Hepatocyte (in vitro differentiated cells): Measurements from ENCODE around the gene LIN7C. TPM values are rescaled to one million over a fixed set of nuclear protein-coding genes. Genes with fewer than 3 reads are reported as not detected.

ENCODE experiments used
- DNase-seq: peaks from one replicate; pipeline ENCODE4 v3.0.0-alpha.2; 2016; ENCODE audit warnings: low spot score
- H2AFZ ChIP-seq: fragments of 200-600 bp; sonication (generic); 2 replicates; pipeline ENCODE4 v1.6.0; 2016; ENCODE audit warnings: antibody characterized with exemption, mild to moderate bottlenecking
- H3K27ac ChIP-seq: fragments of 200-600 bp; sonication (generic); 2 replicates; pipeline ENCODE4 v1.5.1; 2016; ENCODE audit warnings: mild to moderate bottlenecking
- H3K27me3 ChIP-seq: fragments of 200-600 bp; sonication (generic); 2 replicates; pipeline ENCODE4 v1.6.1; 2016
- H3K36me3 ChIP-seq: fragments of 200-600 bp; sonication (generic); replicated peaks from 2 replicates; pipeline ENCODE4 v1.5.1; 2016; ENCODE audit warnings: low read depth; ENCODE audit not compliant: insufficient read depth
- H3K4me1 ChIP-seq: fragments of 200-600 bp; sonication (generic); 2 replicates; pipeline ENCODE4 v1.5.1; 2016; ENCODE audit warnings: mild to moderate bottlenecking, moderate library complexity; ENCODE audit not compliant: insufficient read depth
- H3K4me2 ChIP-seq: fragments of 200-600 bp; sonication (generic); 2 replicates; pipeline ENCODE4 v1.6.0; 2016
- H3K4me3 ChIP-seq: fragments of 200-600 bp; sonication (generic); 2 replicates; pipeline ENCODE4 v1.5.1; 2016; ENCODE audit warnings: mild to moderate bottlenecking
- H3K79me2 ChIP-seq: fragments of 200-600 bp; sonication (generic); 2 replicates; pipeline ENCODE4 v1.6.0; 2017; ENCODE audit warnings: mild to moderate bottlenecking
- H3K9me2 ChIP-seq: fragments of 200-600 bp; sonication (generic); replicated peaks from 2 replicates; pipeline ENCODE4 v1.6.0; 2017; ENCODE audit warnings: mild to moderate bottlenecking; ENCODE audit not compliant: insufficient read depth
- H3K9me3 ChIP-seq: fragments of 200-600 bp; sonication (generic); 2 replicates; pipeline ENCODE4 v1.5.1; 2016; ENCODE audit warnings: low read depth, mild to moderate bottlenecking
- H4K20me1 ChIP-seq: fragments of 200-600 bp; sonication (generic); 2 replicates; pipeline ENCODE4 v1.6.0; 2016; ENCODE audit warnings: mild to moderate bottlenecking; ENCODE audit not compliant: insufficient read depth, poor library complexity, severe bottlenecking
- EZH2 ChIP-seq: fragments of 200-600 bp; sonication (generic); IDR thresholded peaks from 2 replicates; pipeline ENCODE4 v1.6.1; 2016; ENCODE audit warnings: antibody characterized with exemption, mild to moderate bottlenecking, borderline replicate concordance
- EZH2phosphoT487 ChIP-seq: fragments of 200-600 bp; sonication (generic); IDR thresholded peaks from one replicate; pipeline ENCODE4 v1.6.1; 2018; ENCODE audit warnings: antibody characterized with exemption, mild to moderate bottlenecking, low read depth, moderate library complexity; ENCODE audit not compliant: unreplicated experiment, severe bottlenecking
- WGBS: methylation state at CpG from one replicate; pipeline ENCODE4 v1.1.6; 2016; ENCODE audit warnings: low lambda C conversion rate; ENCODE audit errors: missing lambda C conversion rate; 5-methylcytosine and 5-hydroxymethylcytosine counted together
- polyA plus RNA-seq: library from polyadenylated mRNA; unstranded; fragments of >200 nt; fragmentation: Nextera tagmentation; extraction: Ambion mirVana; gene quantifications from 2 replicates; pipeline ENCODE4 v1.2.1, GENCODE V29; 2016
- total RNA-seq: library from RNA; depleted of rRNA; stranded (reverse); fragments of >200 nt; gene quantifications from 2 replicates; pipeline ENCODE4 v1.2.3, GENCODE V29; 2014
- TF ChIP-seq, protein P1 (sequence below): fragments of 200-600 bp; sonication (generic); IDR thresholded peaks from 2 replicates; pipeline ENCODE4 v1.5.1; 2016; ENCODE audit warnings: antibody characterized with exemption, mild to moderate bottlenecking; ENCODE audit not compliant: poor library complexity

LIN7C gene
- total and polyA plus RNA-seq, 2 experiments from 2014 or later, result 22.4 to 55.5 TPM

DNA sequence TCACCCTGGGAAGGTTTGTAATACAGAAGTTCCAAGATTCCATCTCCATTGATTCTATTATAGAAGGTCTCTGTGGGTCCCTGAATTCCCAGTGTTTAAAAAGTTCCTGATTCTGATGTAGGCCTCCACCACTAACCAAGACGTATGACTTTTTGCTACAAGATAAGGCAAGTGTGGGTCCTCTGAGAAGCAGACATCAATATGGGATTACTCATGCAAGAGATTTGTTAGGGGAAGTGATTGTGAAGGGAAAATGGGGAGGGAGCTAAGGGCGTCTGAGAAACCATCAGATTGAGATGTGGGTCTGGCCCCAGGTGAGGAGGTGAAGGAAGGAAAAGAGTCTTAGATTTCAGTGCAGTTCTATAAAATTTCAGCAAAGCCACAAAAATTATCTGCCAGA lies 23.8 kb downstream of the LIN7C start:
- H3K9me2 ChIP-seq, result no peaks in the 10 kb centered on the region
- WGBS, result 94% methylated on average over 2 of the region's 2 CpGs
- H3K27ac ChIP-seq, result no peak overlapping the region
- TF ChIP-seq, protein P1, sequence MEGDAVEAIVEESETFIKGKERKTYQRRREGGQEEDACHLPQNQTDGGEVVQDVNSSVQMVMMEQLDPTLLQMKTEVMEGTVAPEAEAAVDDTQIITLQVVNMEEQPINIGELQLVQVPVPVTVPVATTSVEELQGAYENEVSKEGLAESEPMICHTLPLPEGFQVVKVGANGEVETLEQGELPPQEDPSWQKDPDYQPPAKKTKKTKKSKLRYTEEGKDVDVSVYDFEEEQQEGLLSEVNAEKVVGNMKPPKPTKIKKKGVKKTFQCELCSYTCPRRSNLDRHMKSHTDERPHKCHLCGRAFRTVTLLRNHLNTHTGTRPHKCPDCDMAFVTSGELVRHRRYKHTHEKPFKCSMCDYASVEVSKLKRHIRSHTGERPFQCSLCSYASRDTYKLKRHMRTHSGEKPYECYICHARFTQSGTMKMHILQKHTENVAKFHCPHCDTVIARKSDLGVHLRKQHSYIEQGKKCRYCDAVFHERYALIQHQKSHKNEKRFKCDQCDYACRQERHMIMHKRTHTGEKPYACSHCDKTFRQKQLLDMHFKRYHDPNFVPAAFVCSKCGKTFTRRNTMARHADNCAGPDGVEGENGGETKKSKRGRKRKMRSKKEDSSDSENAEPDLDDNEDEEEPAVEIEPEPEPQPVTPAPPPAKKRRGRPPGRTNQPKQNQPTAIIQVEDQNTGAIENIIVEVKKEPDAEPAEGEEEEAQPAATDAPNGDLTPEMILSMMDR, result no peak
- TF ChIP-seq EZH2 (no peak), EZH2phosphoT487 (no peak)
- no peaks in the 10 kb centered on the region for H4K20me1 ChIP-seq
- no peak for DNase-seq
- H2AFZ ChIP-seq, result no peak overlapping the region
- H3K4me2 ChIP-seq, result no peak overlapping the region
- H3K9me3 ChIP-seq, result no peaks in the 10 kb centered on the region
- no peaks in the 10 kb centered on the region for H3K36me3 ChIP-seq
- H3K4me3 ChIP-seq, result no peak overlapping the region
- no peaks in the 10 kb centered on the region for H3K79me2 ChIP-seq
- no peaks in the 10 kb centered on the region for H3K27me3 ChIP-seq
- no peaks in the 10 kb centered on the region for H3K4me1 ChIP-seq

DNA sequence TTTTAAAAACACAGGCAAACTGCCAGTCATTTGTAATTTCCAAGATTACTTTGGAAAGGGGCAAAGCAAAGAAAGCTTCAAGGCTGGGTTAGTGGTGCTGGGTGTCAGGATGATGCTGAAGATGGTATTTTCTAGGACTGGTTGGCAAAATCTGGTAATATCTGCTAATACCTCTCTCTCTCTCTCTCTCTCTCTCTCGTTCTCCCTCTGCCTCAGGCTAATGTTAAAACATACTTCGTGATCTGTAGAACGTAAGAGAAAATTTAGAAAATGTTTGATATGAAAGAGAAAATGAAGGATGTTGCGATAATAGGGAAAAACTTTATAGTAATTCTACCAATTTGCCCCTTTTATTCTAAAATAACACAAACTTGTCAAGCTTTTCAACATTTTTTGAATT lies 24.6 kb downstream of the LIN7C start:
- Histone ChIP-seq H4K20me1 (no peaks in the 10 kb centered on the region), H2AFZ (no peak overlapping the region), H3K4me1 (no peaks in the 10 kb centered on the region), H3K36me3 (no peaks in the 10 kb centered on the region), H3K27ac (no peak overlapping the region), H3K9me2 (no peaks in the 10 kb centered on the region), H3K9me3 (no peaks in the 10 kb centered on the region), H3K4me2 (no peak overlapping the region), H3K79me2 (no peaks in the 10 kb centered on the region), H3K4me3 (no peak overlapping the region), H3K27me3 (no peaks in the 10 kb centered on the region)
- 92% methylated on average over 4 of the region's 4 CpGs for WGBS
- TF ChIP-seq, protein P1, result no peak
- TF ChIP-seq EZH2 (no peak), EZH2phosphoT487 (no peak)
- no peak for DNase-seq

DNA sequence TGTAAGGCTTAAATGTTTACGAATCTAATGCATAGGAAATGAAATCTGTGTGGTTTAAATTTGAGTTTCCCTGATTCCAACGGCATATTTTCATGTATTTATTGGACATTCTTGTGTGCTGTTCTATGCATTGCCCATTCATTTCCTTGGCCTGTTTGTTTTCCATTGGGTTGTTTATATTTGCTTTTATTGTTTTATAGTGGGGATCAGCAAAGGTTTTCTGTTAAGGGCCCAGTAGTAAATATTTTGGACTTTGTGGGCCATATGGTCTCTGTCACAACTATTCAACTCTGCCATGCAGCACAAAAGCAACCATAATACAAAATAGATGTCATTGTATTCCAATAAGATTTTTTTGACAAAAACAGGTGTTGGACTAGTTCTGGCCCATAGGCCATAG lies 28.7 kb downstream of the LIN7C start:
- H3K4me2 ChIP-seq, result no peak overlapping the region
- TF ChIP-seq, protein P1, result no peak
- TF ChIP-seq EZH2phosphoT487 (no peak), EZH2 (no peak)
- H3K36me3 ChIP-seq, result no peaks in the 10 kb centered on the region
- no peaks in the 10 kb centered on the region for H3K9me2 ChIP-seq
- H2AFZ ChIP-seq, result no peak overlapping the region
- no peaks in the 10 kb centered on the region for H3K9me3 ChIP-seq
- H3K4me1 ChIP-seq, result peaks cover 6% of the 10 kb centered on the region
- no peaks in the 10 kb centered on the region for H3K27me3 ChIP-seq
- H3K4me3 ChIP-seq, result no peak overlapping the region
- whole genome bisulfite sequencing, result 45% methylated on average over 2 of the region's 2 CpGs
- H4K20me1 ChIP-seq, result no peaks in the 10 kb centered on the region
- H3K27ac ChIP-seq, result no peak overlapping the region
- H3K79me2 ChIP-seq, result peaks cover 5% of the 10 kb centered on the region
- DNase-seq, result no peak

DNA sequence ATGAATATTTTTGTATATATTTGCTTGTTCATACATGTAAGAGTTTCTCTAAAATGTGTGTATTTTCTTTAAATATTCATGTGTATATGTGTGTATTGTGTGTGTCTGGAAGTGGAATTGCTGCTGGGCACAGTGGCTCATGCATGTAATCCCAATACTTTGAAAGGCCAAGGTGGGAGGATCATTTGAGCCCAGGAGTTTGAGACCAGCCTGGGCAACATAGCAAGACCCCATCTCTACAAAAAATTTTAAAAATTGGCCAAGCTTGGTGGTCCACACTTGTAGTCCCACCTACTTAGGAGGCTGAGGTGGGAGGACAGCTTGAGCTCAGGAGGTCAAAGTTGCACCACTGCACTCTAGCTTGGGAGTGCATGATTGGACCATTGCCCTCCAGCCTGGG lies 29.3 kb downstream of the LIN7C start:
- no peak overlapping the region for H2AFZ ChIP-seq
- peaks cover 6% of the 10 kb centered on the region for H3K4me1 ChIP-seq
- H3K4me2 ChIP-seq, result no peak overlapping the region
- H3K9me2 ChIP-seq, result no peaks in the 10 kb centered on the region
- no peak overlapping the region for H3K4me3 ChIP-seq
- H3K27me3 ChIP-seq, result no peaks in the 10 kb centered on the region
- DNase-seq, result no peak
- peaks cover 5% of the 10 kb centered on the region for H3K79me2 ChIP-seq
- no peak overlapping the region for H3K27ac ChIP-seq
- no peaks in the 10 kb centered on the region for H3K9me3 ChIP-seq
- no peak for TF ChIP-seq EZH2phosphoT487
- TF ChIP-seq EZH2, result no peak
- TF ChIP-seq, protein P1, result no peak
- no peaks in the 10 kb centered on the region for H4K20me1 ChIP-seq
- H3K36me3 ChIP-seq, result no peaks in the 10 kb centered on the region
